GM19351 (cell line): ENCODE data around the gene CASP14.
"Not testable (repeated sequence)": the region's sequence is repeated elsewhere in the genome, so short reads cannot be mapped to it uniquely, and the experiment has no call there.

Experiments
- ATAC-seq: cut with Tn5 transposase; IDR thresholded peaks from one replicate; pipeline ENCODE4 v1.9.1; 2021; ENCODE audit warnings: mild to moderate bottlenecking, moderate library complexity; ENCODE audit not compliant: unreplicated experiment

CASP14 gene

GRCh38 chr19:15048885-15049541 is at the start of gene CASP14:
Gene CASP14 (plus strand): TSS chr19:15049480. CDS start chr19:15052252, 2,772 bp downstream.
- ATAC-seq = no peak

GRCh38 chr19:15008308-15008707 is 41.0 kb upstream of the CASP14 start:
- ATAC-seq = no peak

- no peak for ATAC-seq
Measured at GRCh38 chr19:15010501-15011300, 38.6 kb upstream of the CASP14 start.

- ATAC-seq = no peak
Measured at GRCh38 chr19:15014579-15014978, 34.7 kb upstream of the CASP14 start.

- ATAC-seq = no peak
Measured at GRCh38 chr19:15015946-15016542, 33.2 kb upstream of the CASP14 start.

- ATAC-seq = not testable (repeated sequence)
Measured at GRCh38 chr19:15018836-15019235, 30.4 kb upstream of the CASP14 start.

GRCh38 chr19:15021286-15022007 is 27.8 kb upstream of the CASP14 start:
- ATAC-seq = no peak

- ATAC-seq = no peak
Measured at GRCh38 chr19:15022752-15023151, 26.5 kb upstream of the CASP14 start.

- no peak for ATAC-seq
Measured at GRCh38 chr19:15025217-15025616, 24.1 kb upstream of the CASP14 start.

GRCh38 chr19:15028490-15028889 is 20.8 kb upstream of the CASP14 start:
- no peak for ATAC-seq

- ATAC-seq = no peak
Measured at GRCh38 chr19:15031675-15032074, 17.6 kb upstream of the CASP14 start.

- no peak for ATAC-seq
Measured at GRCh38 chr19:15035795-15036311, 13.4 kb upstream of the CASP14 start.

GRCh38 chr19:15037586-15037985 is 11.7 kb upstream of the CASP14 start:
- no peak for ATAC-seq

- no peak for ATAC-seq
Measured at GRCh38 chr19:15038294-15038693, 11.0 kb upstream of the CASP14 start.

GRCh38 chr19:15042003-15042402 is 7.3 kb upstream of the CASP14 start:
- no peak for ATAC-seq

GRCh38 chr19:15042826-15043225 is 6.5 kb upstream of the CASP14 start:
- ATAC-seq = no peak

GRCh38 chr19:15045506-15045905 is 3.8 kb upstream of the CASP14 start:
- no peak for ATAC-seq

GRCh38 chr19:15047680-15048079 is 1.6 kb upstream of the CASP14 start:
- no peak for ATAC-seq

- no peak for ATAC-seq
Measured at GRCh38 chr19:15048128-15048527, 1.2 kb upstream of the CASP14 start.

GRCh38 chr19:15050639-15051038 is 1.4 kb downstream of the CASP14 start:
- ATAC-seq = no peak

GRCh38 chr19:15062036-15062435 is 12.8 kb downstream of the CASP14 start:
- ATAC-seq = no peak
